Mesenchymal stem cell (in vitro differentiated cells and primary cell): ENCODE data around the gene STK26.
A peak's percentile ranks its signal among the peaks of the same experiment; 100 is the strongest.

Experiments
- DNase-seq: peaks from one replicate; pipeline ENCODE4 v3.0.0-alpha.2; 2013
- H2AFZ ChIP-seq: one replicate; pipeline ENCODE4 v1.6.1; 2013; ENCODE audit warnings: low read depth, mild to moderate bottlenecking, control low read depth, inconsistent platforms, low read length, moderate library complexity
- H2AK5ac ChIP-seq: 2 replicates; pipeline ENCODE4 v1.6.1; 2013; ENCODE audit warnings: low read length, moderate library complexity, mild to moderate bottlenecking, inconsistent platforms; ENCODE audit not compliant: severe bottlenecking
- H2BK120ac ChIP-seq: one replicate; pipeline ENCODE4 v1.6.1; 2013; ENCODE audit warnings: low read depth, mild to moderate bottlenecking, inconsistent platforms, low read length, moderate library complexity
- H2BK12ac ChIP-seq, 2 experiments: one replicate each; pipeline ENCODE4 v1.6.1; 2013; ENCODE audit warnings: inconsistent platforms in 2 of 2, low read length in 2 of 2, mild to moderate bottlenecking in 2 of 2, moderate library complexity in 2 of 2, control low read depth in 1 of 2
- H2BK15ac ChIP-seq: one replicate; pipeline ENCODE4 v1.6.1; 2013; ENCODE audit warnings: mild to moderate bottlenecking, low read depth, inconsistent platforms; ENCODE audit not compliant: poor library complexity, severe bottlenecking
- H2BK5ac ChIP-seq: 2 replicates; pipeline ENCODE4 v1.6.1; 2013; ENCODE audit warnings: low read depth, mild to moderate bottlenecking, low read length, control low read depth, inconsistent platforms; ENCODE audit not compliant: poor library complexity, severe bottlenecking
- H3K14ac ChIP-seq, 2 experiments: one replicate each; pipeline ENCODE4 v1.6.1; 2013; ENCODE audit warnings: inconsistent platforms in 2 of 2, low read length in 2 of 2, control low read depth in 1 of 2, mild to moderate bottlenecking in 1 of 2, moderate library complexity in 1 of 2
- H3K18ac ChIP-seq, 2 experiments: one replicate each; pipeline ENCODE4 v1.6.1; 2013; ENCODE audit warnings: inconsistent platforms in 2 of 2, low read length in 2 of 2, control low read depth in 1 of 2, low read depth in 1 of 2, mild to moderate bottlenecking in 1 of 2
- H3K23ac ChIP-seq, 2 experiments: one replicate each; pipeline ENCODE4 v1.6.1; 2013; ENCODE audit warnings: inconsistent platforms in 2 of 2, low read length in 2 of 2, mild to moderate bottlenecking in 2 of 2, moderate library complexity in 2 of 2, control low read depth in 1 of 2
- H3K27ac ChIP-seq: 2 replicates; pipeline ENCODE4 v1.5.1; 2013; ENCODE audit warnings: mild to moderate bottlenecking, moderate library complexity, low read length, control low read depth, inconsistent platforms; ENCODE audit not compliant: poor library complexity, severe bottlenecking
- H3K27me3 ChIP-seq, 2 experiments: 2 replicates each; pipeline versions ENCODE4 v1.6.1 to v1.7.0; 2013; ENCODE audit warnings: low read length in 2 of 2, mild to moderate bottlenecking in 2 of 2, moderate library complexity in 2 of 2, control low read depth in 1 of 2, inconsistent platforms in 1 of 2; ENCODE audit not compliant: control insufficient read depth in 1 of 2, insufficient read depth in 1 of 2
- H3K36me3 ChIP-seq, 2 experiments: 2 replicates each; pipeline versions ENCODE4 v1.6.1 to v1.7.0; 2013; ENCODE audit warnings: low read length in 2 of 2, control low read depth in 1 of 2, inconsistent platforms in 1 of 2, low read depth in 1 of 2, mild to moderate bottlenecking in 1 of 2; ENCODE audit not compliant: insufficient read depth in 2 of 2, control insufficient read depth in 1 of 2
- H3K4ac ChIP-seq, 2 experiments: one replicate each; pipeline ENCODE4 v1.6.1; 2013; ENCODE audit warnings: inconsistent platforms in 2 of 2, low read length in 2 of 2, mild to moderate bottlenecking in 2 of 2, moderate library complexity in 2 of 2, control low read depth in 1 of 2, low read depth in 1 of 2
- H3K4me1 ChIP-seq: 2 replicates; pipeline ENCODE4 v1.6.1; 2013; ENCODE audit warnings: low read depth, low read length, control low read depth; ENCODE audit not compliant: control insufficient read depth, insufficient read depth
- H3K4me2 ChIP-seq: 2 replicates; pipeline ENCODE4 v1.6.1; 2013; ENCODE audit warnings: low read length, mild to moderate bottlenecking, inconsistent platforms; ENCODE audit not compliant: poor library complexity, severe bottlenecking
- H3K4me3 ChIP-seq, 2 experiments: 2 replicates each; pipeline versions ENCODE4 v1.5.1 to v1.7.0; 2013; ENCODE audit warnings: low read length in 2 of 2, mild to moderate bottlenecking in 2 of 2, control low read depth in 1 of 2, low read depth in 1 of 2; ENCODE audit not compliant: insufficient read depth in 1 of 2
- H3K79me1 ChIP-seq: replicated peaks from 2 replicates; pipeline ENCODE4 v1.6.1; 2013; ENCODE audit warnings: mild to moderate bottlenecking, control low read depth, low read length, inconsistent platforms; ENCODE audit not compliant: poor library complexity, severe bottlenecking
- H3K9ac ChIP-seq: 2 replicates; pipeline ENCODE4 v1.7.0; 2013; ENCODE audit warnings: mild to moderate bottlenecking, low read length, moderate library complexity
- H3K9me3 ChIP-seq: 2 replicates; pipeline ENCODE4 v1.7.0; 2013; ENCODE audit warnings: mild to moderate bottlenecking, low read length; ENCODE audit not compliant: control insufficient read depth
- H4K8ac ChIP-seq: one replicate; pipeline ENCODE4 v1.6.1; 2013; ENCODE audit warnings: inconsistent platforms, mild to moderate bottlenecking, low read length, moderate library complexity
- H4K91ac ChIP-seq: one replicate; pipeline ENCODE4 v1.6.1; 2013; ENCODE audit warnings: mild to moderate bottlenecking, low read length, inconsistent platforms
- WGBS: methylation state at CpG from one replicate; pipeline ENCODE4 v1.1.7; 2013; ENCODE audit warnings: mixed read lengths; 5-methylcytosine and 5-hydroxymethylcytosine counted together

The STK26 gene

GRCh38 chrX:132071254-132071653 is 48.2 kb downstream of the STK26 start:
- Histone ChIP-seq H4K8ac (no peak overlapping the region), H3K4me1 (no peaks in the 10 kb centered on the region), H3K9ac (no peak overlapping the region), H3K4ac (no peak overlapping the region), H3K27ac (no peak overlapping the region), H2BK5ac (no peak overlapping the region), H3K27me3 (peaks cover 0 to 20% of the 10 kb centered on the region in 2 experiments), H3K9me3 (no peaks in the 10 kb centered on the region), H3K36me3 (no peaks in the 10 kb centered on the region), H2AFZ (no peak overlapping the region), H3K18ac (no peak overlapping the region), H3K23ac (no peak overlapping the region), H3K79me1 (no peaks in the 10 kb centered on the region), H2AK5ac (no peak overlapping the region), H3K4me2 (no peak overlapping the region), H4K91ac (no peak overlapping the region), H2BK120ac (no peak overlapping the region), H2BK15ac (no peak overlapping the region), H2BK12ac (no peak overlapping the region), H3K4me3 (no peak overlapping the region), H3K14ac (no peak overlapping the region)
- peak; percentile 21 for DNase-seq

GRCh38 chrX:132077414-132077813 is 54.3 kb downstream of the STK26 start:
- no peak overlapping the region for H2BK120ac ChIP-seq
- H3K4ac ChIP-seq, result no peak overlapping the region
- no peak overlapping the region for H3K4me3 ChIP-seq
- no peak overlapping the region for H3K18ac ChIP-seq
- H2AFZ ChIP-seq, result no peak overlapping the region
- WGBS, result no CpG with 5 or more reads among the region's 1 CpG
- no peak overlapping the region for H2BK5ac ChIP-seq
- H3K23ac ChIP-seq, result no peak overlapping the region
- H3K27me3 ChIP-seq, result peaks cover 0 to 36% of the 10 kb centered on the region in 2 experiments
- no peaks in the 10 kb centered on the region for H3K4me1 ChIP-seq
- H2BK12ac ChIP-seq, result no peak overlapping the region
- no peak overlapping the region for H4K91ac ChIP-seq
- no peak overlapping the region for H3K9ac ChIP-seq
- no peaks in the 10 kb centered on the region for H3K9me3 ChIP-seq
- H2BK15ac ChIP-seq, result no peak overlapping the region
- no peak overlapping the region for H4K8ac ChIP-seq
- no peaks in the 10 kb centered on the region for H3K36me3 ChIP-seq
- H3K27ac ChIP-seq, result no peak overlapping the region
- H3K4me2 ChIP-seq, result no peak overlapping the region
- DNase-seq, result no peak
- H3K79me1 ChIP-seq, result no peaks in the 10 kb centered on the region
- no peak overlapping the region for H2AK5ac ChIP-seq
- no peak overlapping the region for H3K14ac ChIP-seq

- no peak overlapping the region for H2BK120ac ChIP-seq
- H3K23ac ChIP-seq, result no peak overlapping the region
- H4K91ac ChIP-seq, result no peak overlapping the region
- H3K79me1 ChIP-seq, result no peaks in the 10 kb centered on the region
- H3K4me2 ChIP-seq, result no peak overlapping the region
- H4K8ac ChIP-seq, result no peak overlapping the region
- no peaks in the 10 kb centered on the region for H3K4me1 ChIP-seq
- H3K27ac ChIP-seq, result no peak overlapping the region
- no peak overlapping the region for H3K4me3 ChIP-seq
- no peak overlapping the region for H2BK15ac ChIP-seq
- H3K36me3 ChIP-seq, result no peaks in the 10 kb centered on the region
- H2AFZ ChIP-seq, result no peak overlapping the region
- H3K18ac ChIP-seq, result no peak overlapping the region
- DNase-seq, result no peak
- H2BK5ac ChIP-seq, result no peak overlapping the region
- H3K9me3 ChIP-seq, result no peaks in the 10 kb centered on the region
- no peak overlapping the region for H3K4ac ChIP-seq
- H3K9ac ChIP-seq, result no peak overlapping the region
- WGBS, result 93% methylated on average over 3 of the region's 3 CpGs
- H3K14ac ChIP-seq, result no peak overlapping the region
- H2BK12ac ChIP-seq, result no peak overlapping the region
- peaks cover 0 to 41% of the 10 kb centered on the region in 2 experiments for H3K27me3 ChIP-seq
- H2AK5ac ChIP-seq, result no peak overlapping the region
These were observed 54.8 kb downstream of the STK26 start for GRCh38 chrX:132077912-132078311.

GRCh38 chrX:132085786-132086185 is 62.7 kb downstream of the STK26 start:
- Histone ChIP-seq H2AFZ (no peak overlapping the region), H3K27me3 (peaks cover 0 to 39% of the 10 kb centered on the region in 2 experiments), H3K4me3 (no peak overlapping the region), H4K91ac (no peak overlapping the region), H3K4me2 (no peak overlapping the region), H2BK15ac (no peak overlapping the region), H3K36me3 (no peaks in the 10 kb centered on the region), H3K18ac (no peak overlapping the region), H2AK5ac (no peak overlapping the region), H4K8ac (no peak overlapping the region), H3K4ac (no peak overlapping the region), H3K4me1 (no peaks in the 10 kb centered on the region), H3K79me1 (no peaks in the 10 kb centered on the region), H3K9ac (no peak overlapping the region), H3K14ac (no peak overlapping the region), H2BK120ac (no peak overlapping the region), H3K27ac (no peak overlapping the region), H3K9me3 (no peaks in the 10 kb centered on the region), H2BK5ac (no peak overlapping the region), H3K23ac (no peak overlapping the region), H2BK12ac (no peak overlapping the region)
- DNase-seq, result no peak
- 73% methylated on average over 2 of the region's 3 CpGs for WGBS
